AML-193 (cell line): ENCODE data around the gene RANBP3.
A peak's percentile ranks its signal among the peaks of the same experiment; 100 is the strongest.
"Not testable (repeated sequence)": the region's sequence is repeated elsewhere in the genome, so short reads cannot be mapped to it uniquely, and the experiment has no call there.

Source experiments
- DNase-seq, 2 experiments: peaks; one replicate each; lab custom pipeline; 2025; lab: John Stamatoyannopoulos, UW

Gene RANBP3

DNA sequence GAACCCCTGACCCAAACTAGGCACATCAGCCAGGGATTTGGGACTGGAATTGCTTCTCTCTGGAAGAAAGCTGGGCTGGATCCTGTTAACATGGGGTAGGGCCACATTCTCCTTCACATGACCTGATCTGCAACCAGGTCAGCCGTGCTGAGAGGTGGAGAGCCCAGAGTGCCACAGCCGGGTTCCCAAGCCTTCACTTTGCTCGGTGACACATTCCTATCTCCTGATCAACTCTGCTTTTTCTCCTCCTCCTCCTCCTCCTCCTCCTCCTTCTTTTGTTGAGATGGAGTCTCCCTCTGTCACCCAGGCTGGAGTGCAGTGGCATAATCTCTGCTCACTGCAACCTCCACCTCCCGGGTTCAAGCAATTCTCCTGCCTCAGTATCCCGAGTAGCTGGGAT, 7.9 kb upstream of the RANBP3 start:
- DNase-seq = not testable (repeated sequence)

DNA sequence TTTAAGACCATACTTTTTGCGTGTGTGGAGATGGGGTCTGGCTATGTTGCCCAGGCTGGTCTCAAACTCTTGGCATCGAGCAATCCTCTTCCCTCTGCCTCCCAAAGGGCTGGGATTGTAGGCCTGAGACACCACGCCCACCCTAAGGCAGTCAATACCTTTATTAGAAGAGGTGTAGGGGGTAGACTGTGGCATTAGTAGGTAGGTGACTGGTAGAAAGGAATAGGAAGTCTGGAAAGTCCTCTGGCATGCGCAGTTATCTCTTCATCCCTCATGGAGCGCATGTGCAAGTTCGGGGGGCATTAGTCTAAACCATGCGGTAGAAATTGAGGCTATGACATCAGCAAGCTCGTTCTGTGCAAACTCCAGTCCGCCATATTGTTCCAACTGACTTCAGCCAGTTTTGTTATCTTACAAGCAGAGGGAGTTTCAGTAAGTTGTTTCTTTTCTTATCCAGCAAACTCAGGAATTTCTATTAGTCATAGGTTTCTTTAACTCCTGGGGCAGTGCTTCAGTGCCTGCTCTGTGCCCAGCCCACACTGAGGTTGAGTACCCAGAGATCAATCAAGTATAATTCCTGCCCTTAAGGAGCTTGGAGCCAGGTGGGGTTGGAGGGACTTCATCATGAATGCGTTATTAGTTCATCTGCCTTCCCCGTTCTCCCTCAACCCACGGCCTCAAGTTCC, 7.3 kb upstream of the RANBP3 start:
- no peak for DNase-seq

GRCh38 chr19:5984600-5984999, 6.7 kb upstream of the RANBP3 start:
- DNase-seq = no peak

DNA sequence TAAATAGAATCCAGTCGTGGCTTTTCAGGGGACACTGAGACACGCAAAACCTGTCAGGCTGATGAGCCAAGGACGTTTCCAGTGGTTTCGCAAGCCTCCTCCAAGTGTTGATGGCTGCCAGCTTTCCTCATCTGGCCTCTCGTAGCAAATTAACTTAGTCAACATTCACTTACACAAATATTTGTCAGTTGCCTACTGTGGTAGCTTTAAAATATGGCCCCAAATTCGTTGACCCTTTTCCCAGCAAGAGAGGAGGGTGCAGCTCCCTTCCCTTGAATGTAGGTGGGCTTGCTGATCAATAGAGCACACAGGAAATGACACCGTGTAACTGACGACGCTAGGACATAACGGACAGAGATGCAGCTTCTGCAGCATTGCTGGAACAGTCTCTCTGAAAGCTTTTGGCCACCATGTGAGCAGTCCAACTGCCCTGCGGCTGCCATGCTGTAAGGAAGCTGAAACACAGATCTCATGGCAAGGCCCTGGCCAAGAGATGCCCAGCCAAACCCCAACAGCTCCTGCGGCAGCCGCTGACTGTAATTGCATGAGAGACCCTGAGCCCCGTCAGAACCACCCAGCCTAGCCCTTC, 5.5 kb upstream of the RANBP3 start:
- DNase-seq = no peak

- DNase-seq = no peak
Measured at GRCh38 chr19:5978606-5979552, 939 bp upstream of the RANBP3 start.

- DNase-seq = no peak
Measured at GRCh38 chr19:5977222-5977784, 637 bp downstream of the RANBP3 start.

DNA sequence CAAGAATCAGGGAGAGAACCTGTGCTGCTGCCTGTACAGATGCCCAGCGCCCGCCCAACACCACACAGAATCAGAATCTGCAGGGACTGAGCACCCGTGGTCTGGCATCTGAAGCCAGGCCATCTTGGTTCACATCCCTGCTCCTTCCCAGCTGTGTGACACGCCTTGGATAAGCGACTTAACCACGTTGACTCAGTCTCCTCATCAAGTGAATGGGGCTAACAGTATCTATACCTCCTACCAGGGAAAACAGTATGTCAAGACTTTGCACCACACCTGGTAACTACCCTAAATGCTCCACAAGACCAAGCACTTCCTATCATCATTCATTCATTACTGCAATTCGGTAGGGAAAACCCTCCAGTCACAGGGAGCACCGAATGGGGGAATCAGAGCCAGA, 1.2 kb downstream of the RANBP3 start:
- no peak for DNase-seq

DNA sequence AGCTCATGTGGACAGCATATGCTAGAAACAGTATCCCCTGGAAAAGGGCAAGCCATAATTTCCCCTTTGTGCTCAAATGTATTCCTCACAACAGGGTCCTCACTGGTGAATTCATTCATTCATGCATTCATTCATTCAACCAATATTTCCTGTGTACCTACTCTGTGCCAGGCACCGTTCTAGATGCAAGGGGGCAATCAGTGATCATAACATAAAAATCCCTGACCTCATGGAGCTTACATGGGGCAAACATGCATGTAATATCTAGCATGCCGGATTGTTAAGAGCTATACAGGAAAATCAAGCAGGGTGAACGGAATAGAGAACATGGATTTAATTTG, 2.6 kb downstream of the RANBP3 start:
- no peak for DNase-seq

- no peak for DNase-seq
Measured at GRCh38 chr19:5974721-5975387, 3.1 kb downstream of the RANBP3 start.

DNA sequence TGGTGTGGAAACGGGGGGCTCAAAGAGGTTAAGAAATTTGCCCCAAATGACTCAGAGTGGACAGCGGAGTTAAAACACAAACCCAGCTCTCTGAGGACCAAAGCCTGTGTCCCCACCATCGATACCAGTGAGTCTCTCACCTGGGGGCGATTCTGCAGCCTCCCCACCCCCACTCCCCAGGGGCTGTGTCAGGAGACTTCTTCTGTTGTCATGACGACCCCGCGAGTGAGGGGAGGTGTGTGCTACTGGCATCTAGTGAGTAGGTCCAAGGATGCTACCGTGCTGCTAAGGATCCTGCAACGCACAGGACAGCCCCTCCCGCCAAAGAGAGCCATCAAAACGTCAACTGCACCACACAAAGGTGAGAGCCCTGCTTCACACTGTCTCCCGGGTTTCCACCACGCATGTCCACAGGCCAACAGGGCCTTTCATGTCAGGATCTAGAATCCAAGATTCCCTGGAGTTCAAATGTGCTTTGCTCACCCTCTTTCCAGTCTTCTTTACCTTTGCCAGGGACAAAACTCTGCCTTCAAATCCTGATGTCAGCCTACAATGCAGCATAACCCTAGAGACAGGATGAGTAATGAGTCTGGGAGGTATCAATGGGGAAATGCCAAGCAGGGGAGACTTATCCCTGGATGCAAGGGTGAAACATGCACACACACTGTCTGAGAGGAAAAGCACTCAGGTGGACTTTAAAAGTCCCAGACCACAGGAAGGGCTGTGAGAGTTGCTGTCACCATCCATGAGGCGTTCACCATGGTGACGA, 3.9 kb downstream of the RANBP3 start:
- no peak for DNase-seq

DNA sequence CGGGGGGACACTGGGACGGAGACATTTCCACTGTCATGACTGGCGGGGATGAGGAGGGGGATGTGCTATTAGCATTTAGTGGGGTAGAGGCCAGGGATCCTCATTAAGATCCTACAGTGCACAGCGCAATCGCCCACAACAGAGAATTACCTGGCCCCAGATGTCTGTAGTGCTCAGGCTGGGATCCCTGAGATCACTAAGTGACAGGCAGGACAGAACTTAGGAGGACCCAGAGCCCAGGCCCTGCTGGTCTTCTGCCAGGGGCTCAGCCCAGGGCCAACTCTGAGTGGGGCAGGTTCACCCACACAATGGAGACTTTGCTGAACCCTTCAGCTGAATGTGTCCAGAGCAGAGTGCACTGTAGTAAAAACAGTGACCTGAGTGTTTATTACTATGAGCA, 4.6 kb downstream of the RANBP3 start:
- no peak for DNase-seq

- DNase-seq = no peak
Measured at GRCh38 chr19:5972355-5972731, 5.6 kb downstream of the RANBP3 start.

DNA sequence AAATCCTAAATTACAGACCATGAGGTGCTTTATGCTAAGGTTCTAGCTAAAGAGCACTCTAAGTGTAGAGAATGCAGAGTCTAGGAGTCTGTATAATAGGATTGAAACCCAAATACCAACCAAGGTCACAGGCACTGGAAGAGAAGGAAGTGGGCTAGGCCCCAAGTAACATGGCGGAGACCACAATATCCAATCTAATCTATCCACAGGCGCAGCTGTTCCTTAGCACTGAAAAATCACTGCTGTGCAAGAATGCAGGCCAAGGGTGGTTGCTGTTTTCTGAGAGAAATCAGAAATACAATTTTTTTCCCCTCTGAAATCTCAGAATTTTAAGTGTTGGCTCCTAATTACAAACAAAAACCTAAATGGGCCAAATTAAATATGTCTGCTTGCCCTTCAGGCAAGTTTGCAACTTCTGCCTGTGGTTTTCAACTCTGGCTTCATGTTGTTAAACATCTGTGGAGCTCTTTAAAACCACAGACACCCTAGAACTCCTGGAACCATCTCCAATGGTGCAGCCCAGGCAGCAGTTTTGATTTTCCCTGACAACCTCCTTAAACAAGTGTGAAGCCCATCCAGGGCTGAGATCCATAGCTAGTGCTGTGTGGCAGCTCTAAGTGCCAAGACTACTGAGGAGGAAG, 6.1 kb downstream of the RANBP3 start:
- DNase-seq = no peak

DNA sequence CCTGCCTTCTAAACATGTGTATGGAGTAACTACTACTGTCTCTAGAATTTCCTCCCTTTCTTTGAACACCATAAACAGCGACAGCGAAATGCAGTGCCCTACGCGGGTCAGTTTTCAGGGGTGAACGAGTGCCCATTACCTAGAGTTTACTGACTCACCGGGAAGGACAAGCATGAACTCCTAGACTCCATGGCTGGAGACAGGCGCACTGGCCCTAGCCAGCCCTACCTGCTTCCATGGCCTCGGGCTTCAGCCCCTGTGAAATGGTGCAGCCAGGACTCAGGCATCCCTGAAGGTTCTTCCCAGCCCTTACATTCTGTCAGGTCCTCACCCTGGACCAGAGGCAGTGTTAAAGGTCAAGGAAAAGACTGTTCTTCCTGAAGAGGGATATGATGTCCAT, 8.5 kb downstream of the RANBP3 start:
- DNase-seq = no peak

DNA sequence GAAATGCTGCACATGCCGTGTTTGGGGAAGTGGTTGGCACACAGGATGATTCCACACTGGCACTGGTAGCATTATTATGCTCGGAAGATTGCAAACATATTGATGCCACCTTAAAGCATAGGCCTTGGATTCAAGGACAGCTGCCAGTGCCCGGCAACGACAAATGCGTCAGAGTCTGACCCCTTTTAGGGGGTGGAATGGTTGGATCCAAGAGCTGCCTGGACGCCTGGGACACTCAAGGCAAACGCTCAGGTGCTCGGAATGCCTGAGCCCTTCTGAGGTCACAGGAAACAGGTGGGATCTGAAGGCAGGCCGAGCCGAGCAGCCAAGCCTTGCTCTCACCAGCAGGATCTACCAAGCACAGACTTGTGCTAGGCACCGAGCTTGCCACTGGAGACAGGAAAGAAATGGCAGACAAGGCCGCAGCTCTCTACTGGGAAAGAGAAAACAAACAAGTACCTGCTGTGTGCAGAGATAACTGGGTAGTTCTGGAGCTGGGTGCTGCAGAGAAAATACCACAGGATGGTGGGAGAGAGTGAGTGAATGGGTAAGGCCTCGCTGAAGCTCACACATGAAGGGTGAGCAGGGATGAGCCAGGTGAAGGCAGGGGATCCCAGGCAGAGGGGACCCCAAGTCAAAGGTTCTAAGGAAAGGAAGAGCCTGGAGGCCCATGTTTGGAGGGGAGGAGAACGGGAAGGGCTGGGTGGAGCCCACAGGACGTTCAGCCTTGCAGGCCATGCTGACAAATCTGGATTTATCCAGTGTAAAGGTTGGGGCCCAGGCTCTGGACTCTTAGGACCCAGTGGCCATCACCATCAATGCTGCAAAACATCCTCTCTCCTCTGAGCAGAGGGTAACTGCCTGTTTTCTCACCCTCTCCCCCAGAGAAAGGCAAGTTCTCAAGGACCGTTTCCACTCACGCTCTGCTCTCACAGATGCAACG, 9.2 kb downstream of the RANBP3 start:
- no peak for DNase-seq

GRCh38 chr19:5967994-5968430, 9.9 kb downstream of the RANBP3 start:
- peak; percentile 24 to 33 for DNase-seq

GRCh38 chr19:5967571-5967970, 10.4 kb downstream of the RANBP3 start:
- no peak for DNase-seq

- DNase-seq = no peak
Measured at GRCh38 chr19:5966941-5967340, 11.0 kb downstream of the RANBP3 start.

GRCh38 chr19:5966215-5966614, 11.7 kb downstream of the RANBP3 start:
- no peak for DNase-seq
